Endothelial cell (in vitro differentiated cells): Measurements from ENCODE around the gene LSM14B. TPM values are rescaled to one million over a fixed set of nuclear protein-coding genes. Genes with fewer than 3 reads are reported as not detected.

Experiments
- DNase-seq: peaks from one replicate; pipeline ENCODE4 v3.0.0; 2021; ENCODE audit warnings: low spot score
- H3K27ac Mint-ChIP-seq: one replicate; pipeline ENCODE4 v1.8.0; 2021; ENCODE audit warnings: mixed read lengths, inconsistent platforms; ENCODE audit not compliant: unreplicated experiment
- H3K27me3 Mint-ChIP-seq: one replicate; pipeline ENCODE4 v1.8.0; 2021; ENCODE audit warnings: mild to moderate bottlenecking, moderate library complexity, mixed read lengths, inconsistent platforms; ENCODE audit not compliant: unreplicated experiment
- H3K36me3 Mint-ChIP-seq: one replicate; pipeline ENCODE4 v1.8.0; 2021; ENCODE audit warnings: mild to moderate bottlenecking, low read depth, mixed read lengths, inconsistent platforms; ENCODE audit not compliant: unreplicated experiment
- H3K4me1 Mint-ChIP-seq: one replicate; pipeline ENCODE4 v1.8.0; 2021; ENCODE audit warnings: mild to moderate bottlenecking, mixed read lengths, inconsistent platforms; ENCODE audit not compliant: unreplicated experiment
- H3K4me3 Mint-ChIP-seq: one replicate; pipeline ENCODE4 v1.8.0; 2021; ENCODE audit warnings: mild to moderate bottlenecking, mixed read lengths, inconsistent platforms; ENCODE audit not compliant: unreplicated experiment
- H3K9me3 Mint-ChIP-seq: one replicate; pipeline ENCODE4 v1.8.0; 2021; ENCODE audit warnings: mixed read lengths, inconsistent platforms; ENCODE audit not compliant: unreplicated experiment
- total RNA-seq: library from RNA; stranded (reverse); fragmentation: NEBNext Ultra II Directional; extraction: Animal tissue kit (Norgen Biotek cat#: 25700); gene quantifications from one replicate; pipeline ENCODE4 v1.2.1, GENCODE V29; 2021; ENCODE audit not compliant: unreplicated experiment
- TF ChIP-seq, protein P1 (sequence below): fragments of 200-600 bp; sonication (generic); IDR thresholded peaks from one replicate; pipeline ENCODE4 v1.5.0; 2021; ENCODE audit warnings: antibody characterized with exemption; ENCODE audit not compliant: unreplicated experiment

The LSM14B gene
- total RNA-seq, 1 donor from 2014 or later, result 35.3 TPM

DNA sequence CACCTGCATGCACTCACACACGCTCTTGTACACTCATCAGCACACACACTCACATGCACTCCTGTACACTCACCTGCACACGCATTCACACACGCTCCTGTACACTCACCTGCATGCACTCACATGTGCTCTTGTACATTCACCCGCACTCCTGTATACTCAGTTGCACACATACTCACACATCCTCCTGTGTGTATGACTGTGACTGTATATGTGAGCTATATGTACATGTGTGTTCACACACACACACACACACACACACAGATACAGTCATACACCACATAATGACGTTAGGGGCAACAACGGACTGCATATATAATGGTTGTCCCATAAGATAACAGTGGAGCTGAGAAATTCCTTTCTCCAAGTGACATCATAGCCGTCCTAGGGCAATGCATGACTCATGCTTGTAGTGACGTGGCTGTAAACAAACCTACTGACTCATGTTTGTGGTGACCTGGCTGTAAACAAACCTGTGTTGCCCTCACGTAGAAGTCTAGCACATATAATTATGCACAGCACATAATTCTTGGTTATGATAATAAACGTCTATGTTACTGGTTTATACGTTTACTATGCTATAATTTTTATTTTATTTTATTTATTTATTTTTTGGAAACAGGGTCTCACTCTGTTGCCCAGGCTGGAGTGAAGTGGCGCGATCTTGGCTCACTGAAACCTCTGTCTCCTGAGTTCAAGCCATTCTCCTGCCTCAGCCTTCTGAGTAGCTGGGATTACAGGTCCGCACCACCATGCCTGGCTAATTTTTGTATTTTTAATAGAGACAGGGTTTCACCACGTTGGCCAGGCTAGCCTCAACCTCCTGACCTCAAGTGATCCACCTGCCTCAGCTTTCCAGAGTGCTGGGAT, 33.8 kb upstream of the LSM14B start:
- H3K4me1 Mint-ChIP-seq, result no peaks in the 10 kb centered on the region
- no peaks in the 10 kb centered on the region for H3K36me3 Mint-ChIP-seq
- TF ChIP-seq, protein P1, sequence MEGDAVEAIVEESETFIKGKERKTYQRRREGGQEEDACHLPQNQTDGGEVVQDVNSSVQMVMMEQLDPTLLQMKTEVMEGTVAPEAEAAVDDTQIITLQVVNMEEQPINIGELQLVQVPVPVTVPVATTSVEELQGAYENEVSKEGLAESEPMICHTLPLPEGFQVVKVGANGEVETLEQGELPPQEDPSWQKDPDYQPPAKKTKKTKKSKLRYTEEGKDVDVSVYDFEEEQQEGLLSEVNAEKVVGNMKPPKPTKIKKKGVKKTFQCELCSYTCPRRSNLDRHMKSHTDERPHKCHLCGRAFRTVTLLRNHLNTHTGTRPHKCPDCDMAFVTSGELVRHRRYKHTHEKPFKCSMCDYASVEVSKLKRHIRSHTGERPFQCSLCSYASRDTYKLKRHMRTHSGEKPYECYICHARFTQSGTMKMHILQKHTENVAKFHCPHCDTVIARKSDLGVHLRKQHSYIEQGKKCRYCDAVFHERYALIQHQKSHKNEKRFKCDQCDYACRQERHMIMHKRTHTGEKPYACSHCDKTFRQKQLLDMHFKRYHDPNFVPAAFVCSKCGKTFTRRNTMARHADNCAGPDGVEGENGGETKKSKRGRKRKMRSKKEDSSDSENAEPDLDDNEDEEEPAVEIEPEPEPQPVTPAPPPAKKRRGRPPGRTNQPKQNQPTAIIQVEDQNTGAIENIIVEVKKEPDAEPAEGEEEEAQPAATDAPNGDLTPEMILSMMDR, result no peak
- no peaks in the 10 kb centered on the region for H3K9me3 Mint-ChIP-seq
- H3K27ac Mint-ChIP-seq, result no peak overlapping the region
- DNase-seq, result no peak
- no peak overlapping the region for H3K4me3 Mint-ChIP-seq
- peaks cover 2% of the 10 kb centered on the region for H3K27me3 Mint-ChIP-seq

DNA sequence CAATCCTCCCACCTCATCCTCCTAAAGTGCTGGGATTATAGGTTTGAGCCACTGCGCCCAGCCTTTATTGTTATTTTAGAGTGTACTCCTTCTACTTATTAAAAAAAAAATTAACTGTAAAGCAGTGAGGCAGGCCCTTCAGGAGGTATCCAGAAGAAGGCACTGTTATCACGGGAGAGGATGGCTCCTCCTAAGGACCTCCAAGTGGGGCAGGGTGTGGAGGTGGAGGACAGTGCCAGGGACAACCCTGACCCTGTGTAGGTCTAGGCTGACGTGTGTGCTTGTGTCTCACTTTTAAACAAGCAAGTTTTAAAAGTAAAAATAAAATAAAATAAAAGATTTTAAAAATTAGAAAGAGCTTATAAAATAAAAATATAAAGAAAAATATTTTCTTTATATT, 32.9 kb upstream of the LSM14B start:
- no peak for DNase-seq
- TF ChIP-seq, protein P1, result no peak
- Mint-ChIP-seq H3K9me3 (no peaks in the 10 kb centered on the region), H3K27me3 (peaks cover 2% of the 10 kb centered on the region), H3K4me1 (no peaks in the 10 kb centered on the region), H3K36me3 (no peaks in the 10 kb centered on the region), H3K27ac (no peak overlapping the region), H3K4me3 (no peak overlapping the region)

DNA sequence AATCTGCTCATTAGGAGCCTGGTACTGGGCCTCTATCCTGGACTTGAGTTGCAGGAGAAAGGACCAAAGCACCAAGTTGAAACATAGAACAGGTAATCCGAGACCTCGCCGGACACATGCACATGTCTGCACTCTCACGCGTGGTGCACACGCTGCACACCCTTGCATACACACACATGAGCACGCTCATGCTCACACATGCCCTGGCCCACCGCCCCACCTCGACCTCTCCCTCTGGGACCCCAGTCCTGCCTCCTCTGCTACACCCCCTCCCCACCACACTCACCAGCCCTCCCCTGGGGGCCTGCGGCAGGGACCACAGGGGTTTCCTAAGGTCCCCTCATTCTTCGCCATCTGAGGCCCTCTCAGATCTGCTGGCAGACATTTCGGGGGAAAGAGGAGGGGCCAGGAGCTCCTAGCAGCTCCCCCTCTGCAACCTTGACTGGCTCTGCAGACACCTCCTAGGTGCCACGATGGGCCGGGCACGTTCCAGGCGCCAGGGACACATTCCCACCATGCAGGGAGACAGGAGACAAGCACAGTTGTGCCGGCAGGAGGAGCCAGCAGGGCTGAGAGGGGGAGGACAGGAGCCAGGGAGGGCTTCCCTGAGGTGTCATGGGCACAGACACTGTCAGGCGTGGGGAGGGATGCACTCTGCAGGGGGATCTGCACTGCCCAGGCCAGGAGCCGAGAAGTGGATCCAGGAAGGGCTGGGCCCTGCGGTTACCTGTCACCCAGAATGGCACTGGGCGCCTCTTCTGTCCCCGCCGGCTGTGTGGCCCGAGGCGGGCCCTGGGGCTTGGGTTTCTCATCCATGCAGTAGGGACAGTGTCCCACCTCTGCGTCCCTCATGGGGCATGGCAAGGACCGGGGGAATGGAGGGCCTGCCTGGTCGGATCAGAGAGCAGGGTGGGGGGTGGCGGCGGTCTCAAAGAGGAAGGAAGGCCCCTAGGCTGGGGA, 25.6 kb upstream of the LSM14B start:
- Mint-ChIP-seq H3K27ac (no peak overlapping the region), H3K27me3 (peaks cover 3% of the 10 kb centered on the region), H3K36me3 (no peaks in the 10 kb centered on the region), H3K9me3 (no peaks in the 10 kb centered on the region), H3K4me1 (no peaks in the 10 kb centered on the region), H3K4me3 (no peak overlapping the region)
- TF ChIP-seq, protein P1, result no peak
- no peak for DNase-seq

DNA sequence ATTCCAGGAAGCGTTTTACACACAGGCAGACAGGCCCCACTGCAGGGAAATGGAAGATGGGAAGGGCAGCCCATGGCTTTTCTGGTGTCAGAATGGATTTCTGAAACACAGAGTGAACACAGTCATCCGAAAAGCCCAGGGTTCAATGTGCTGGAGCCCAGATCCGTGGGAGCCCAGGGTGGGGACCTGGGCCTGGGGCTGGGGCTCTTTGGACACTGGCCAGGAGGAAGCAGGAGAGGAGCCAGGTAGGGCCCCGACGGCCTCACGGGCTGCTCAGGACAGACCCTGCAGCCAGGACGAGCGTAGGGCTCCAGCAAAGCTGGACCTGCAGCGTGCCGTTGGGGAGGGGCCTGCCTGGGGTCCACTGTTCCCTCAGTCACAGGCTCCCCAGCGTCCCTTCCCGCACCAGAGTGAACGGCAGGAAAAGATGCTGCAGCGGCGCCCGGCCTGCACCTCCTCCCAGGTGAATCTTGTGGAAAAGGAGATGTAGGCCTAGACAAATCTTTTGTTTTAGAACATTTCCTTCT, 24.3 kb upstream of the LSM14B start:
- peaks cover 3% of the 10 kb centered on the region for H3K27me3 Mint-ChIP-seq
- H3K27ac Mint-ChIP-seq, result no peak overlapping the region
- peaks cover 3% of the 10 kb centered on the region for H3K4me1 Mint-ChIP-seq
- no peak overlapping the region for H3K4me3 Mint-ChIP-seq
- TF ChIP-seq, protein P1, result no peak
- H3K9me3 Mint-ChIP-seq, result no peaks in the 10 kb centered on the region
- H3K36me3 Mint-ChIP-seq, result no peaks in the 10 kb centered on the region
- DNase-seq, result no peak
